ENCODE results near the gene SHF. TPM values are rescaled to one million over a fixed set of nuclear protein-coding genes. Genes with fewer than 3 reads are reported as not detected.

SHF gene
- total RNA-seq, 1 donor from 2014 or later: 8.4 TPM

GRCh38 chr15:45148076-45149059, 39.4 kb downstream of the SHF start:
- H3K9ac ChIP-seq (ENCODE audit: low read depth in 1 of 3, low read length in 3 of 3): no peak overlapping the region
- H3K27ac ChIP-seq (ENCODE audit: low read depth, low read length): no peak overlapping the region

GRCh38 chr15:45147606-45148005, 40.2 kb downstream of the SHF start:
- Histone ChIP-seq H3K4me1 (ENCODE audit: control insufficient read depth in 3 of 3, insufficient read depth in 3 of 3, low read length in 3 of 3) (no peaks in the 10 kb centered on the region), H3K27ac (ENCODE audit: low read depth, low read length) (no peak overlapping the region), H3K9ac (ENCODE audit: low read depth in 1 of 3, low read length in 3 of 3) (no peak overlapping the region), H3K9me3 (ENCODE audit: control insufficient read depth in 3 of 3, low read length in 3 of 3) (no peaks in the 10 kb centered on the region), H3K27me3 (ENCODE audit: control insufficient read depth in 3 of 3, insufficient read depth in 3 of 3, low read length in 3 of 3) (peaks cover 0 to 23% (median 12%) of the 10 kb centered on the region in 3 donors), H3K4me3 (ENCODE audit: low read length in 3 of 3) (no peak overlapping the region), H3K36me3 (ENCODE audit: control insufficient read depth in 3 of 3, insufficient read depth in 3 of 3, low read length in 3 of 3) (no peaks in the 10 kb centered on the region)

More at GRCh38 chr15:45148076-45149059, 39.4 kb downstream of the SHF start:
- H3K9me3 ChIP-seq (ENCODE audit: control insufficient read depth in 3 of 3, low read length in 3 of 3): no peaks in the 10 kb centered on the region
- H3K4me3 ChIP-seq (ENCODE audit: low read length in 3 of 3): no peak overlapping the region
- no peaks in the 10 kb centered on the region for H3K4me1 ChIP-seq (ENCODE audit: control insufficient read depth in 3 of 3, insufficient read depth in 3 of 3, low read length in 3 of 3)
- H3K27me3 ChIP-seq (ENCODE audit: control insufficient read depth in 3 of 3, insufficient read depth in 3 of 3, low read length in 3 of 3): peaks cover 0 to 15% (median 6%) of the 10 kb centered on the region in 3 donors
- no peaks in the 10 kb centered on the region for H3K36me3 ChIP-seq (ENCODE audit: control insufficient read depth in 3 of 3, insufficient read depth in 3 of 3, low read length in 3 of 3)

- H3K27me3 ChIP-seq (ENCODE audit: control insufficient read depth in 3 of 3, insufficient read depth in 3 of 3, low read length in 3 of 3): peaks cover 0 to 31% (median 12%) of the 10 kb centered on the region in 3 donors
- no peaks in the 10 kb centered on the region for H3K36me3 ChIP-seq (ENCODE audit: control insufficient read depth in 3 of 3, insufficient read depth in 3 of 3, low read length in 3 of 3)
- no peak overlapping the region for H3K4me3 ChIP-seq (ENCODE audit: low read length in 3 of 3)
- H3K9me3 ChIP-seq (ENCODE audit: control insufficient read depth in 3 of 3, low read length in 3 of 3): no peaks in the 10 kb centered on the region
- H3K4me1 ChIP-seq (ENCODE audit: control insufficient read depth in 3 of 3, insufficient read depth in 3 of 3, low read length in 3 of 3): no peaks in the 10 kb centered on the region
- no peak overlapping the region for H3K27ac ChIP-seq (ENCODE audit: low read depth, low read length)
- H3K9ac ChIP-seq (ENCODE audit: low read depth in 1 of 3, low read length in 3 of 3): no peak overlapping the region
Observed at GRCh38 chr15:45146405-45146804, 41.4 kb downstream of the SHF start.

- Histone ChIP-seq H3K36me3 (ENCODE audit: control insufficient read depth in 3 of 3, insufficient read depth in 3 of 3, low read length in 3 of 3) (no peaks in the 10 kb centered on the region), H3K9me3 (ENCODE audit: control insufficient read depth in 3 of 3, low read length in 3 of 3) (no peaks in the 10 kb centered on the region), H3K27ac (ENCODE audit: low read depth, low read length) (no peak overlapping the region), H3K9ac (ENCODE audit: low read depth in 1 of 3, low read length in 3 of 3) (no peak overlapping the region), H3K27me3 (ENCODE audit: control insufficient read depth in 3 of 3, insufficient read depth in 3 of 3, low read length in 3 of 3) (peaks cover 0 to 33% (median 12%) of the 10 kb centered on the region in 3 donors), H3K4me1 (ENCODE audit: control insufficient read depth in 3 of 3, insufficient read depth in 3 of 3, low read length in 3 of 3) (no peaks in the 10 kb centered on the region), H3K4me3 (ENCODE audit: low read length in 3 of 3) (no peak overlapping the region)
Observed at GRCh38 chr15:45144775-45145174, 43.0 kb downstream of the SHF start.

- H3K9ac ChIP-seq (ENCODE audit: low read depth in 1 of 3, low read length in 3 of 3): no peak overlapping the region
- no peaks in the 10 kb centered on the region for H3K36me3 ChIP-seq (ENCODE audit: control insufficient read depth in 3 of 3, insufficient read depth in 3 of 3, low read length in 3 of 3)
- H3K4me1 ChIP-seq (ENCODE audit: control insufficient read depth in 3 of 3, insufficient read depth in 3 of 3, low read length in 3 of 3): no peaks in the 10 kb centered on the region
- no peak overlapping the region for H3K4me3 ChIP-seq (ENCODE audit: low read length in 3 of 3)
- H3K9me3 ChIP-seq (ENCODE audit: control insufficient read depth in 3 of 3, low read length in 3 of 3): no peaks in the 10 kb centered on the region
- H3K27me3 ChIP-seq (ENCODE audit: control insufficient read depth in 3 of 3, insufficient read depth in 3 of 3, low read length in 3 of 3): peaks cover 0 to 33% (median 12%) of the 10 kb centered on the region in 3 donors
- H3K27ac ChIP-seq (ENCODE audit: low read depth, low read length): no peak overlapping the region
Observed at GRCh38 chr15:45143946-45144345, 43.8 kb downstream of the SHF start.

GRCh38 chr15:45143056-45143455, 44.7 kb downstream of the SHF start:
- H3K9ac ChIP-seq (ENCODE audit: low read depth in 1 of 3, low read length in 3 of 3): no peak overlapping the region
- H3K4me3 ChIP-seq (ENCODE audit: low read length in 3 of 3): no peak overlapping the region
- no peak overlapping the region for H3K27ac ChIP-seq (ENCODE audit: low read depth, low read length)
- H3K36me3 ChIP-seq (ENCODE audit: control insufficient read depth in 3 of 3, insufficient read depth in 3 of 3, low read length in 3 of 3): no peaks in the 10 kb centered on the region
- no peaks in the 10 kb centered on the region for H3K4me1 ChIP-seq (ENCODE audit: control insufficient read depth in 3 of 3, insufficient read depth in 3 of 3, low read length in 3 of 3)
- peaks cover 2 to 37% (median 12%) of the 10 kb centered on the region in 3 donors for H3K27me3 ChIP-seq (ENCODE audit: control insufficient read depth in 3 of 3, insufficient read depth in 3 of 3, low read length in 3 of 3)
- H3K9me3 ChIP-seq (ENCODE audit: control insufficient read depth in 3 of 3, low read length in 3 of 3): no peaks in the 10 kb centered on the region

GRCh38 chr15:45141386-45141785, 46.4 kb downstream of the SHF start:
- Histone ChIP-seq H3K27ac (ENCODE audit: low read depth, low read length) (no peak overlapping the region), H3K4me1 (ENCODE audit: control insufficient read depth in 3 of 3, insufficient read depth in 3 of 3, low read length in 3 of 3) (no peaks in the 10 kb centered on the region), H3K9ac (ENCODE audit: low read depth in 1 of 3, low read length in 3 of 3) (no peak overlapping the region), H3K9me3 (ENCODE audit: control insufficient read depth in 3 of 3, low read length in 3 of 3) (no peaks in the 10 kb centered on the region), H3K27me3 (ENCODE audit: control insufficient read depth in 3 of 3, insufficient read depth in 3 of 3, low read length in 3 of 3) (peaks cover 11 to 48% (median 17%) of the 10 kb centered on the region in 3 donors), H3K36me3 (ENCODE audit: control insufficient read depth in 3 of 3, insufficient read depth in 3 of 3, low read length in 3 of 3) (no peaks in the 10 kb centered on the region), H3K4me3 (ENCODE audit: low read length in 3 of 3) (no peak overlapping the region)

GRCh38 chr15:45140557-45141250, 47.1 kb downstream of the SHF start:
- H3K27ac ChIP-seq (ENCODE audit: low read depth, low read length): no peak overlapping the region
- H3K27me3 ChIP-seq (ENCODE audit: control insufficient read depth in 3 of 3, insufficient read depth in 3 of 3, low read length in 3 of 3): peaks cover 17 to 53% (median 22%) of the 10 kb centered on the region in 3 donors
- no peaks in the 10 kb centered on the region for H3K4me1 ChIP-seq (ENCODE audit: control insufficient read depth in 3 of 3, insufficient read depth in 3 of 3, low read length in 3 of 3)

GRCh38 chr15:45139770-45140169, 48.0 kb downstream of the SHF start:
- no peaks in the 10 kb centered on the region for H3K9me3 ChIP-seq (ENCODE audit: control insufficient read depth in 3 of 3, low read length in 3 of 3)
- no peak overlapping the region for H3K9ac ChIP-seq (ENCODE audit: low read depth in 1 of 3, low read length in 3 of 3)
- H3K27ac ChIP-seq (ENCODE audit: low read depth, low read length): no peak overlapping the region
- H3K27me3 ChIP-seq (ENCODE audit: control insufficient read depth in 3 of 3, insufficient read depth in 3 of 3, low read length in 3 of 3): peaks cover 21 to 53% (median 26%) of the 10 kb centered on the region in 3 donors
- H3K4me3 ChIP-seq (ENCODE audit: low read length in 3 of 3): no peak overlapping the region
- H3K36me3 ChIP-seq (ENCODE audit: control insufficient read depth in 3 of 3, insufficient read depth in 3 of 3, low read length in 3 of 3): no peaks in the 10 kb centered on the region
- peaks cover 2 to 5% (median 3%) of the 10 kb centered on the region in 3 donors for H3K4me1 ChIP-seq (ENCODE audit: control insufficient read depth in 3 of 3, insufficient read depth in 3 of 3, low read length in 3 of 3)

More at GRCh38 chr15:45140557-45141250, 47.1 kb downstream of the SHF start:
- H3K9me3 ChIP-seq (ENCODE audit: control insufficient read depth in 3 of 3, low read length in 3 of 3): no peaks in the 10 kb centered on the region
- H3K4me3 ChIP-seq (ENCODE audit: low read length in 3 of 3): no peak overlapping the region
- H3K9ac ChIP-seq (ENCODE audit: low read depth in 1 of 3, low read length in 3 of 3): no peak overlapping the region
- no peaks in the 10 kb centered on the region for H3K36me3 ChIP-seq (ENCODE audit: control insufficient read depth in 3 of 3, insufficient read depth in 3 of 3, low read length in 3 of 3)
